Neural progenitor cell (in vitro differentiated cells): ENCODE data around the gene SLC35F2. TPM values are rescaled to one million over a fixed set of nuclear protein-coding genes. Genes with fewer than 3 reads are reported as not detected.
"Not testable (repeated sequence)": the region's sequence is repeated elsewhere in the genome, so short reads cannot be mapped to it uniquely, and the experiment has no call there.

Experiments
- DNase-seq: peaks from one replicate; pipeline ENCODE4 v3.0.0-alpha.2; 2016; ENCODE audit warnings: low spot score
- H2AFZ ChIP-seq: fragments of 200-600 bp; sonication (generic); replicated peaks from 2 replicates; pipeline ENCODE4 v1.6.1; 2016; ENCODE audit warnings: antibody characterized with exemption
- H3F3A ChIP-seq: fragments of 200-600 bp; sonication (generic); 2 replicates; pipeline ENCODE4 v1.6.1; 2016; ENCODE audit warnings: antibody characterized with exemption, low read depth
- H3K27ac ChIP-seq: fragments of 200-600 bp; sonication (generic); 2 replicates; pipeline ENCODE4 v1.5.1; 2016; ENCODE audit warnings: mild to moderate bottlenecking
- H3K27me3 ChIP-seq: fragments of 200-600 bp; sonication (generic); 2 replicates; pipeline ENCODE4 v1.6.1; 2016; ENCODE audit warnings: mild to moderate bottlenecking, moderate library complexity
- H3K36me3 ChIP-seq: fragments of 200-600 bp; sonication (generic); 2 replicates; pipeline ENCODE4 v1.5.1; 2016
- H3K4me1 ChIP-seq: fragments of 200-600 bp; sonication (generic); 2 replicates; pipeline ENCODE4 v1.6.1; 2016; ENCODE audit warnings: mixed run types
- H3K4me2 ChIP-seq: fragments of 200-600 bp; sonication (generic); 2 replicates; pipeline ENCODE4 v1.6.1; 2016
- H3K4me3 ChIP-seq: fragments of 200-600 bp; sonication (generic); 2 replicates; pipeline ENCODE4 v1.5.1; 2016
- H3K79me2 ChIP-seq: fragments of 200-600 bp; sonication (generic); 2 replicates; pipeline ENCODE4 v1.6.1; 2016; ENCODE audit warnings: low read depth
- H3K9ac ChIP-seq: fragments of 200-600 bp; sonication (generic); 2 replicates; pipeline ENCODE4 v1.6.1; 2016
- H3K9me3 ChIP-seq: fragments of 200-600 bp; sonication (generic); 2 replicates; pipeline ENCODE4 v1.5.1; 2016; ENCODE audit warnings: low read depth
- H4K20me1 ChIP-seq: fragments of 200-600 bp; sonication (generic); 2 replicates; pipeline ENCODE4 v1.6.1; 2016; ENCODE audit warnings: low read depth
- H3K27ac Mint-ChIP-seq: 3 replicates; pipeline ENCODE4 v1.8.0; 2021; ENCODE audit warnings: mixed read lengths
- H3K27me3 Mint-ChIP-seq: 2 replicates; pipeline ENCODE4 v1.8.0; 2022; ENCODE audit warnings: low read depth, mild to moderate bottlenecking, inconsistent platforms, moderate library complexity, mixed read lengths; ENCODE audit not compliant: insufficient read depth
- H3K36me3 Mint-ChIP-seq: 3 replicates; pipeline ENCODE4 v1.8.0; 2021; ENCODE audit warnings: mixed read lengths
- H3K4me1 Mint-ChIP-seq: 3 replicates; pipeline ENCODE4 v1.8.0; 2021; ENCODE audit warnings: mixed read lengths
- H3K4me3 Mint-ChIP-seq: 3 replicates; pipeline ENCODE4 v1.8.0; 2021; ENCODE audit warnings: mild to moderate bottlenecking, moderate library complexity, mixed read lengths
- H3K9me3 Mint-ChIP-seq: 3 replicates; pipeline ENCODE4 v1.8.0; 2020; ENCODE audit warnings: mixed read lengths
- CTCF ChIP-seq: fragments of 200-600 bp; sonication (generic); IDR thresholded peaks from 2 replicates; pipeline ENCODE4 v1.5.1; 2017; ENCODE audit warnings: antibody characterized with exemption, mild to moderate bottlenecking
- EZH2 ChIP-seq: fragments of 200-600 bp; sonication (generic); IDR thresholded peaks from 2 replicates; pipeline ENCODE4 v1.6.1; 2017; ENCODE audit warnings: antibody characterized with exemption, mild to moderate bottlenecking, moderate library complexity
- EZH2phosphoT487 ChIP-seq: fragments of 200-600 bp; sonication (generic); IDR thresholded peaks from 2 replicates; pipeline ENCODE4 v1.6.1; 2017; ENCODE audit warnings: antibody characterized with exemption
- total RNA-seq: library from RNA; depleted of rRNA; stranded (reverse); fragments of >200 nt; gene quantifications from 2 replicates; pipeline ENCODE4 v1.2.3, GENCODE V29; 2015; ENCODE audit warnings: low replicate concordance

Gene SLC35F2
- total RNA-seq, 1 donor from 2014 or later, result 9.8 TPM

GRCh38 chr11:107769189-107769588, 89.4 kb downstream of the SLC35F2 start:
- Mint-ChIP-seq H3K9me3 (no peaks in the 10 kb centered on the region), H3K4me3 (no peak overlapping the region), H3K4me1 (peaks cover 14% of the 10 kb centered on the region), H3K27me3 (peaks cover 2% of the 10 kb centered on the region), H3K36me3 (no peaks in the 10 kb centered on the region), H3K27ac (no peak overlapping the region)
- no peak overlapping the region for H3K27ac ChIP-seq
- H3F3A ChIP-seq, result no peaks in the 10 kb centered on the region
- TF ChIP-seq CTCF (no peak), EZH2phosphoT487 (no peak), EZH2 (no peak)
- H3K9ac ChIP-seq, result no peak overlapping the region
- no peaks in the 10 kb centered on the region for H3K27me3 ChIP-seq
- H3K4me2 ChIP-seq, result no peak overlapping the region
- no peaks in the 10 kb centered on the region for H3K9me3 ChIP-seq
- no peak overlapping the region for H2AFZ ChIP-seq
- no peaks in the 10 kb centered on the region for H4K20me1 ChIP-seq
- no peaks in the 10 kb centered on the region for H3K36me3 ChIP-seq
- H3K4me1 ChIP-seq, result no peaks in the 10 kb centered on the region
- no peak overlapping the region for H3K4me3 ChIP-seq
- DNase-seq, result no peak
- H3K79me2 ChIP-seq, result no peaks in the 10 kb centered on the region

GRCh38 chr11:107758719-107759355, 99.8 kb downstream of the SLC35F2 start:
- not testable (repeated sequence) for H3K4me1 Mint-ChIP-seq, H3K9me3 Mint-ChIP-seq

GRCh38 chr11:107757661-107758060, 100.9 kb downstream of the SLC35F2 start:
- Mint-ChIP-seq H3K27ac (no peak overlapping the region), H3K36me3 (no peaks in the 10 kb centered on the region), H3K9me3 (peaks cover 6% of the 10 kb centered on the region), H3K27me3 (peaks cover 2% of the 10 kb centered on the region), H3K4me1 (no peaks in the 10 kb centered on the region), H3K4me3 (no peak overlapping the region)
- Histone ChIP-seq H4K20me1 (no peaks in the 10 kb centered on the region), H3K79me2 (no peaks in the 10 kb centered on the region), H3K27me3 (no peaks in the 10 kb centered on the region), H3K4me2 (no peak overlapping the region), H3K4me3 (no peak overlapping the region), H3K4me1 (peaks cover 3% of the 10 kb centered on the region), H3K9ac (no peak overlapping the region), H2AFZ (no peak overlapping the region), H3K36me3 (no peaks in the 10 kb centered on the region), H3K27ac (no peak overlapping the region), H3K9me3 (no peaks in the 10 kb centered on the region), H3F3A (peaks cover 2% of the 10 kb centered on the region)
- no peak for TF ChIP-seq EZH2
- TF ChIP-seq EZH2phosphoT487, result no peak
- TF ChIP-seq CTCF, result no peak
- DNase-seq, result no peak

More at GRCh38 chr11:107758719-107759355, 99.8 kb downstream of the SLC35F2 start:
- not testable (repeated sequence) for H3K4me1 ChIP-seq, H2AFZ ChIP-seq, H3K79me2 ChIP-seq, H3K4me3 Mint-ChIP-seq, H3K27ac ChIP-seq, DNase-seq, H3F3A ChIP-seq, H3K4me3 ChIP-seq, H3K4me2 ChIP-seq, H3K27me3 Mint-ChIP-seq, H4K20me1 ChIP-seq, H3K27me3 ChIP-seq, H3K9me3 ChIP-seq, H3K36me3 ChIP-seq, H3K9ac ChIP-seq, H3K36me3 Mint-ChIP-seq
- peak overlapping the region; percentile 17 for H3K27ac Mint-ChIP-seq

GRCh38 chr11:107756553-107756952, 102.0 kb downstream of the SLC35F2 start:
- H3F3A ChIP-seq, result peaks cover 2% of the 10 kb centered on the region
- DNase-seq, result peak; percentile 51
- no peaks in the 10 kb centered on the region for H3K4me1 Mint-ChIP-seq

More at GRCh38 chr11:107756553-107756952, 102.0 kb downstream of the SLC35F2 start:
- Histone ChIP-seq H3K9me3 (no peaks in the 10 kb centered on the region), H3K9ac (no peak overlapping the region), H3K27me3 (no peaks in the 10 kb centered on the region), H2AFZ (no peak overlapping the region), H3K79me2 (no peaks in the 10 kb centered on the region), H3K36me3 (no peaks in the 10 kb centered on the region), H3K4me1 (peaks cover 3% of the 10 kb centered on the region), H3K27ac (no peak overlapping the region), H3K4me2 (no peak overlapping the region), H4K20me1 (no peaks in the 10 kb centered on the region), H3K4me3 (no peak overlapping the region)
- Mint-ChIP-seq H3K9me3 (peaks cover 6% of the 10 kb centered on the region), H3K36me3 (no peaks in the 10 kb centered on the region), H3K4me3 (no peak overlapping the region), H3K27ac (no peak overlapping the region), H3K27me3 (peaks cover 2% of the 10 kb centered on the region)
- TF ChIP-seq EZH2, result no peak
